Mesenchymal stem cell (in vitro differentiated cells and primary cell): ENCODE data around the gene INTS15.

Experiments
- DNase-seq: peaks from one replicate; pipeline ENCODE4 v3.0.0-alpha.2; 2013
- H2AFZ ChIP-seq: one replicate; pipeline ENCODE4 v1.6.1; 2013; ENCODE audit warnings: low read depth, mild to moderate bottlenecking, control low read depth, inconsistent platforms, low read length, moderate library complexity
- H2AK5ac ChIP-seq: 2 replicates; pipeline ENCODE4 v1.6.1; 2013; ENCODE audit warnings: low read length, moderate library complexity, mild to moderate bottlenecking, inconsistent platforms; ENCODE audit not compliant: severe bottlenecking
- H2BK120ac ChIP-seq: one replicate; pipeline ENCODE4 v1.6.1; 2013; ENCODE audit warnings: low read depth, mild to moderate bottlenecking, inconsistent platforms, low read length, moderate library complexity
- H2BK12ac ChIP-seq, 2 experiments: one replicate each; pipeline ENCODE4 v1.6.1; 2013; ENCODE audit warnings: inconsistent platforms in 2 of 2, low read length in 2 of 2, mild to moderate bottlenecking in 2 of 2, moderate library complexity in 2 of 2, control low read depth in 1 of 2
- H2BK15ac ChIP-seq: one replicate; pipeline ENCODE4 v1.6.1; 2013; ENCODE audit warnings: mild to moderate bottlenecking, low read depth, inconsistent platforms; ENCODE audit not compliant: poor library complexity, severe bottlenecking
- H2BK5ac ChIP-seq: 2 replicates; pipeline ENCODE4 v1.6.1; 2013; ENCODE audit warnings: low read depth, mild to moderate bottlenecking, low read length, control low read depth, inconsistent platforms; ENCODE audit not compliant: poor library complexity, severe bottlenecking
- H3K14ac ChIP-seq, 2 experiments: one replicate each; pipeline ENCODE4 v1.6.1; 2013; ENCODE audit warnings: inconsistent platforms in 2 of 2, low read length in 2 of 2, control low read depth in 1 of 2, mild to moderate bottlenecking in 1 of 2, moderate library complexity in 1 of 2
- H3K18ac ChIP-seq, 2 experiments: one replicate each; pipeline ENCODE4 v1.6.1; 2013; ENCODE audit warnings: inconsistent platforms in 2 of 2, low read length in 2 of 2, control low read depth in 1 of 2, low read depth in 1 of 2, mild to moderate bottlenecking in 1 of 2
- H3K23ac ChIP-seq, 2 experiments: one replicate each; pipeline ENCODE4 v1.6.1; 2013; ENCODE audit warnings: inconsistent platforms in 2 of 2, low read length in 2 of 2, mild to moderate bottlenecking in 2 of 2, moderate library complexity in 2 of 2, control low read depth in 1 of 2
- H3K27ac ChIP-seq: 2 replicates; pipeline ENCODE4 v1.5.1; 2013; ENCODE audit warnings: mild to moderate bottlenecking, moderate library complexity, low read length, control low read depth, inconsistent platforms; ENCODE audit not compliant: poor library complexity, severe bottlenecking
- H3K27me3 ChIP-seq, 2 experiments: 2 replicates each; pipeline versions ENCODE4 v1.6.1 to v1.7.0; 2013; ENCODE audit warnings: low read length in 2 of 2, mild to moderate bottlenecking in 2 of 2, moderate library complexity in 2 of 2, control low read depth in 1 of 2, inconsistent platforms in 1 of 2; ENCODE audit not compliant: control insufficient read depth in 1 of 2, insufficient read depth in 1 of 2
- H3K36me3 ChIP-seq, 2 experiments: 2 replicates each; pipeline versions ENCODE4 v1.6.1 to v1.7.0; 2013; ENCODE audit warnings: low read length in 2 of 2, control low read depth in 1 of 2, inconsistent platforms in 1 of 2, low read depth in 1 of 2, mild to moderate bottlenecking in 1 of 2; ENCODE audit not compliant: insufficient read depth in 2 of 2, control insufficient read depth in 1 of 2
- H3K4ac ChIP-seq, 2 experiments: one replicate each; pipeline ENCODE4 v1.6.1; 2013; ENCODE audit warnings: inconsistent platforms in 2 of 2, low read length in 2 of 2, mild to moderate bottlenecking in 2 of 2, moderate library complexity in 2 of 2, control low read depth in 1 of 2, low read depth in 1 of 2
- H3K4me1 ChIP-seq: 2 replicates; pipeline ENCODE4 v1.6.1; 2013; ENCODE audit warnings: low read depth, low read length, control low read depth; ENCODE audit not compliant: control insufficient read depth, insufficient read depth
- H3K4me2 ChIP-seq: 2 replicates; pipeline ENCODE4 v1.6.1; 2013; ENCODE audit warnings: low read length, mild to moderate bottlenecking, inconsistent platforms; ENCODE audit not compliant: poor library complexity, severe bottlenecking
- H3K4me3 ChIP-seq, 2 experiments: 2 replicates each; pipeline versions ENCODE4 v1.5.1 to v1.7.0; 2013; ENCODE audit warnings: low read length in 2 of 2, mild to moderate bottlenecking in 2 of 2, control low read depth in 1 of 2, low read depth in 1 of 2; ENCODE audit not compliant: insufficient read depth in 1 of 2
- H3K79me1 ChIP-seq: replicated peaks from 2 replicates; pipeline ENCODE4 v1.6.1; 2013; ENCODE audit warnings: mild to moderate bottlenecking, control low read depth, low read length, inconsistent platforms; ENCODE audit not compliant: poor library complexity, severe bottlenecking
- H3K9ac ChIP-seq: 2 replicates; pipeline ENCODE4 v1.7.0; 2013; ENCODE audit warnings: mild to moderate bottlenecking, low read length, moderate library complexity
- H3K9me3 ChIP-seq: 2 replicates; pipeline ENCODE4 v1.7.0; 2013; ENCODE audit warnings: mild to moderate bottlenecking, low read length; ENCODE audit not compliant: control insufficient read depth
- H4K8ac ChIP-seq: one replicate; pipeline ENCODE4 v1.6.1; 2013; ENCODE audit warnings: inconsistent platforms, mild to moderate bottlenecking, low read length, moderate library complexity
- H4K91ac ChIP-seq: one replicate; pipeline ENCODE4 v1.6.1; 2013; ENCODE audit warnings: mild to moderate bottlenecking, low read length, inconsistent platforms
- WGBS: methylation state at CpG from one replicate; pipeline ENCODE4 v1.1.7; 2013; ENCODE audit warnings: mixed read lengths; 5-methylcytosine and 5-hydroxymethylcytosine counted together

Gene INTS15

DNA sequence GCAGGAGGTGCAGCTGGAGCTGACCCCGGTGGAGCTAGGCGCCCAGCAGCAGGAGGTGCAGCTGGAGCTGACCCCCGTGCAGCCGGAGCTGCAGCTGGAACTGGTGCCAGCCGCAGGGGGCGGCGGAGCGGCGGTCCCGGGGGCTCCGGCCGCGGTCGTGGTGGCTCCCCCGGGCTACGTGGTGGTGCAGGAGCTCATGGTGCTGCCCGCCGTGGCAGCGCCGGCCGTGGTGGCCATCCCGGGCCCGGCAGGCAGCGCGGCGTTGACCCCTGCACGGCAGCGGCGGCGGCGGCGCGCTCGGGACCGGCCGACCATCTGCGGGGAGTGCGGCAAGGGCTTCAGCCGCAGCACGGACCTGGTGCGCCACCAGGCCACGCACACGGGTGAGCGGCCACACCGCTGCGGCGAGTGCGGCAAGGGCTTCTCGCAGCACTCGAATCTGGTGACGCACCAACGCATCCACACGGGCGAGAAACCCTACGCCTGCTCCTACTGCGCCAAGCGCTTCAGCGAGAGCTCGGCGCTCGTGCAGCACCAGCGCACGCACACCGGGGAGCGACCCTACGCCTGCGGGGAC is 32.4 kb downstream of the INTS15 start:
- WGBS = 97% methylated on average over 64 of the region's 67 CpGs

DNA sequence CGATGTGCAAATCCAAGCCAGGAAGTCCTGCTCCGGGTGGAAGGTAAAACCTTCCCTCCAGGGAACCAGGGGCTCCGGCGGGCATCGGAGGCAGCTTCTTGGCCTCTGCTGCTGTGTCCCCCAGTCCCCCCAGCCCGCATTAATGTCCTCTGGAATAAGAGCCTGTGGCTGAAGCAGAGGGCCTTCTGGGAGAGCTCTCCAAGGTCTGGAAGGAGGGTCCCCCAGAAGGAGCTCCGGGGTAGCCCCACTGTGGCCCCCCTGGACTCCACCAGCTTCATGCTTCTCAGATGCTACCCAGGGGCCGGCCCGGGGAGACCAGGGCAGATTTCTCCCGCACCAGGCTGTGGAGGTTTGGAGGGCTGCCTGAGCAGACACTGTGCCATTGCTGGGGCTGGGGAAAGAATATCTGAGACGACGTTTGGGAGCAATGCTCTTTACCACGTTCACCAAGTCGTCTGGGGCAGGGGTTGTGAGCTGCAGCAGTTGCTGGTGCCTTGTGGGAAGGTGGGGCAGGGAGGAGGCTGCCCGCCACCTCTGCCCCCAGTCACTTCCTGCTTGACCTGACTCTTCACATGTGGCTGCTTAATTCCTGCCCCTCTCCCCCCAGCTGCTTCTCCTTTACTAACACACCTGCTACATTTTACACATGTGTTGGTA is 33.9 kb downstream of the INTS15 start:
- no peak overlapping the region for H4K8ac ChIP-seq
- H3K4ac ChIP-seq = no peak overlapping the region
- no peak overlapping the region for H2AK5ac ChIP-seq
- no peaks in the 10 kb centered on the region for H3K4me1 ChIP-seq
- no peak overlapping the region for H2BK12ac ChIP-seq
- DNase-seq = no peak
- H3K27ac ChIP-seq = no peak overlapping the region
- no peak overlapping the region for H4K91ac ChIP-seq
- no peak overlapping the region for H3K23ac ChIP-seq
- H2BK5ac ChIP-seq = no peak overlapping the region
- H3K79me1 ChIP-seq = no peaks in the 10 kb centered on the region
- peaks cover 0 to 28% of the 10 kb centered on the region in 2 experiments for H3K36me3 ChIP-seq
- no peak overlapping the region for H3K4me3 ChIP-seq
- H2AFZ ChIP-seq = no peak overlapping the region
- no peaks in the 10 kb centered on the region for H3K9me3 ChIP-seq
- H2BK15ac ChIP-seq = no peak overlapping the region
- WGBS = 77% methylated on average over 13 of the region's 15 CpGs
- no peak overlapping the region for H2BK120ac ChIP-seq
- H3K4me2 ChIP-seq = no peak overlapping the region
- H3K9ac ChIP-seq = no peak overlapping the region
- no peak overlapping the region for H3K14ac ChIP-seq
- H3K27me3 ChIP-seq = peaks cover 0 to 28% of the 10 kb centered on the region in 2 experiments
- no peak overlapping the region for H3K18ac ChIP-seq

More for the DNA sequence above, 32.4 kb downstream of the INTS15 start:
- Histone ChIP-seq H2BK120ac (no peak overlapping the region), H3K14ac (no peak overlapping the region), H2AFZ (no peak overlapping the region), H2BK15ac (no peak overlapping the region), H3K36me3 (peaks cover 0 to 28% of the 10 kb centered on the region in 2 experiments), H3K27ac (no peak overlapping the region), H4K8ac (no peak overlapping the region), H2BK12ac (no peak overlapping the region), H3K4ac (no peak overlapping the region), H3K9ac (no peak overlapping the region), H3K27me3 (peaks cover 4 to 43% of the 10 kb centered on the region in 2 experiments), H3K4me3 (no peak overlapping the region), H3K23ac (no peak overlapping the region), H3K4me2 (no peak overlapping the region), H3K79me1 (no peaks in the 10 kb centered on the region), H3K18ac (no peak overlapping the region), H2BK5ac (no peak overlapping the region), H3K9me3 (no peaks in the 10 kb centered on the region), H2AK5ac (no peak overlapping the region), H3K4me1 (no peaks in the 10 kb centered on the region), H4K91ac (no peak overlapping the region)
- DNase-seq = no peak

DNA sequence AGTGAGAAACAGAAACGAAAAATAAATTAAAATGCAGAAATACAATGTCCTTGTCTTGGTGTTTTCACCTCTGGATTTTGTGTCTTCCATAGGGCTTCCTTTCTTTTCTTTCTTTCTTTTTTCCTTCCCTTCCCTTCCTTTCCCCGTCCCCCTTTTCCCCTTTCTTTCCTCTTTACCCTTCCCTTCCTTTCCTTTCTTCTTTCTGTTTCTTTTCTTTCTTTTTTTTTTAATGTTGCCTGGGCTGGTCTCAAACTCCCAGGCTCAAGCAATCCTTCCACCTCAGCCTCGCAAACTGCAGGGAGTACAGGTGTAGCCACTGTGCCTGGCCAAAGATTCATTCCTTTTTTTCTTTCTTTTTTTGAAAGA is 34.4 kb downstream of the INTS15 start:
- H3K9ac ChIP-seq = no peak overlapping the region
- WGBS = 91% methylated on average over 3 of the region's 3 CpGs

DNA sequence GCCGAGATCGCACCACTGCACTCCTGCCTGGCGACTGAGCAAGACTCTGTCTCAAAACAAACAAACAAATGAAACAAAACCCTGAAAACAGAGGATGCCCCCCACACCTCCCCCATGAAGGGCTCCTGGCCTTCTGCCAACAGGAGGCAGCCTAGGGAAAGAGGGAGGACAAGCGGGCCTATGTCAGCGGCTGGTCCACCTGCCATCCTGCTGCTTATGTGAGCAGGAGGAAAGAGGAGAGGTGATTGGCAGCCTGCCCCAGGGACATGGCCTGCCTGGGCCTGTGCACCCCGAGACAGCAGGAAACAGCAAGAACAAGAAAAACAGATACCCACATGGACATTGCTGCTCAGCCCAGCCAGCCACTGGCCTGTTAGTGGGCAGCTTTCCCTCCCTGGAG is 38.2 kb downstream of the INTS15 start:
- WGBS = 100% methylated on average over 1 of the region's 6 CpGs
- peaks cover 1% of the 10 kb centered on the region for H3K4me1 ChIP-seq
- H2BK120ac ChIP-seq = no peak overlapping the region

More for the DNA sequence above, 34.4 kb downstream of the INTS15 start:
- Histone ChIP-seq H3K9me3 (no peaks in the 10 kb centered on the region), H2BK120ac (no peak overlapping the region), H2BK12ac (no peak overlapping the region), H4K8ac (no peak overlapping the region), H3K79me1 (no peaks in the 10 kb centered on the region), H3K4me1 (no peaks in the 10 kb centered on the region), H2AFZ (no peak overlapping the region), H2AK5ac (no peak overlapping the region), H2BK15ac (no peak overlapping the region), H3K27ac (no peak overlapping the region), H3K14ac (no peak overlapping the region), H3K4me3 (no peak overlapping the region), H2BK5ac (no peak overlapping the region), H3K23ac (no peak overlapping the region), H3K18ac (no peak overlapping the region), H3K36me3 (peaks cover 0 to 28% of the 10 kb centered on the region in 2 experiments), H4K91ac (no peak overlapping the region), H3K4ac (no peak overlapping the region), H3K27me3 (peaks cover 0 to 25% of the 10 kb centered on the region in 2 experiments), H3K4me2 (no peak overlapping the region)
- DNase-seq = no peak

More for the DNA sequence above, 38.2 kb downstream of the INTS15 start:
- no peak overlapping the region for H3K9ac ChIP-seq
- peak overlapping the region in 1 of 2 experiments; percentile 41 for H3K14ac ChIP-seq
- no peak overlapping the region for H4K91ac ChIP-seq
- no peak overlapping the region for H2AK5ac ChIP-seq
- H3K27ac ChIP-seq = no peak overlapping the region
- H3K4ac ChIP-seq = no peak overlapping the region
- H2BK12ac ChIP-seq = no peak overlapping the region
- no peak overlapping the region for H3K23ac ChIP-seq
- no peaks in the 10 kb centered on the region for H3K9me3 ChIP-seq
- H3K79me1 ChIP-seq = no peaks in the 10 kb centered on the region
- H3K18ac ChIP-seq = no peak overlapping the region
- H2BK15ac ChIP-seq = no peak overlapping the region
- no peak overlapping the region for H2AFZ ChIP-seq
- H3K27me3 ChIP-seq = no peaks in the 10 kb centered on the region
- no peak overlapping the region for H2BK5ac ChIP-seq
- H3K36me3 ChIP-seq = peaks cover 0 to 7% of the 10 kb centered on the region in 2 experiments
- no peak overlapping the region for H3K4me3 ChIP-seq
- H4K8ac ChIP-seq = no peak overlapping the region
- no peak for DNase-seq
- H3K4me2 ChIP-seq = no peak overlapping the region
